Amygdala (tissue), 56 donors: ENCODE measurements around the gene ATG101.

Experiments used
- DNase-seq, 56 donors: peaks; one replicate each; lab custom pipeline; 2025; lab: John Stamatoyannopoulos, UW

The ATG101 gene

DNA sequence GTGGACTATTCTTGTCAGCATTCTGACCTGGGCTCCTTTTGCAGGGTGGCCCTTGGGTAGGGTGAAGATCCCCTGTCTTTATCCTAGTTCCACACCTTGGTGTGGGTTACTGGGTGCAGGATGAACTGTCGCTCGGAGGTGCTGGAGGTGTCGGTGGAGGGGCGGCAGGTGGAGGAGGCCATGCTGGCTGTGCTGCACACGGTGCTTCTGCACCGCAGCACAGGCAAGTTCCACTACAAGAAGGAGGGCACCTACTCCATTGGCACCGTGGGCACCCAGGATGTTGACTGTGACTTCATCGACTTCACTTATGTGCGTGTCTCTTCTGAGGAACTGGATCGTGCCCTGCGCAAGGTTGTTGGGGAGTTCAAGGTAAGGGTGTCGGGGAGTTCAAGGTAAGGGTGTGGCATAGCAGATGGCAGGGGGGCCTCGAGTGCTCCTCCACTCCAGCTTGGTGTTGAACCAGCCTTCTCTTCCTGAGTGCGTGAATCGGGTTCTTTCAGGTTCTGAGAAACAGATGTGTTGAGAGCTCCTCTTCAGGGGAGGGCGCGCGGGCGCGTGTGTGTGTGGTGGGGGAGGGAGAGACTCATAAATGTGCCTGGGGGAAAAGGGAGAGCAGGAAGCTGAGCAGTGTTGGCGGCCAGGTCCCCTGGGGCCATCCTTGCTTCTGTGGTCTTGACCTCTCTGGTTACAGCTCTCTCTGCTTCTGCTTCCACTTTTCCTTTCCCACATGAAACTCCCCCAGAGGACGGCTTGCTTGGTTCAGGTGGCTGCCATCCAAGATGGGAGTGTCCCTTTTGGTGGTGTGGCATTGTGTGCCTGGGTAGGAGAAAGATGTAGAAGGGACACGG lies 4.0 kb downstream of the ATG101 start:
- DNase-seq, result no peak

DNA sequence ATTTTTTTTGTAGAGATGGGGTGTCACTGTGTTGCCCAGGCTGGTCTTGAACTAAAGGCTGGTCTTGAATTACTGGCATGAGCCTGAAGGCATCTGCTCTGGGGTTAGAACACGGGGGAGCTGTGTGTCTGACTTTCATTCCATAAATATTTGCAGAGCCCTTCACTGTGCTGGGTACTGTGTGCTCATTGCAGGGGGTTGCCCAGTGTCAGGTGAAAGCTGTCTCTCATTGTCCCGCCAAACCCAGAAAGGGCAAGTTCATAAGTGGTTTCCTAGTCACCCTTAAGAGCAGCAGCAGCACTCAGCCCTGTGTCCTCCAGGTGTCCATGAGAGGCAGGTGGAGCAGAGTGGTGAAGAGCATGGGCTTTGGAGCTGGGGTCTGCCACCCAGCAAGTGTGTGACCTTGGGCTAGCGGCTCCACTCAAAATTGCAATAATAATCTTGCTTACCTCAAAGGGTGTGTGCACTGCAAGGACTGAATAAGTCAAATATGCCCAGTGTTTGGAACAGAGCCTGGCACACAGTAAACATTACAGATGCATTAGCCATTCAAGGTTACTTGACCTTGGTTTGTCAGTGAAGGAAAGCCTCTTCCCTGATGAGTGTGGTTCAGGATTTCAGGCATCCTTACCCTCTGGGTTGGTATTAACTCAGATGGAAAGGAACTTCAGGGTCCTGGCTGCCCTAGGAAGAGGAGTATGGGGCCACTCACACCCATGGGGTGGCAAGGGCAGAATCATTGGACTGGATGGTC lies 5.4 kb downstream of the ATG101 start:
- no peak for DNase-seq

DNA sequence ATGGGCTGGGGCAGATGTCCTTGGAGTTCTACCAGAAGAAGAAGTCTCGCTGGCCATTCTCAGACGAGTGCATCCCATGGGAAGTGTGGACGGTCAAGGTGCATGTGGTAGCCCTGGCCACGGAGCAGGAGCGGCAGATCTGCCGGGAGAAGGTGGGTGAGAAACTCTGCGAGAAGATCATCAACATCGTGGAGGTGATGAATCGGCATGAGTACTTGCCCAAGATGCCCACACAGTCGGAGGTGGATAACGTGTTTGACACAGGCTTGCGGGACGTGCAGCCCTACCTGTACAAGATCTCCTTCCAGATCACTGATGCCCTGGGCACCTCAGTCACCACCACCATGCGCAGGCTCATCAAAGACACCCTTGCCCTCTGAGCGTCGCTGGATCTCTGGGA lies 7.0 kb downstream of the ATG101 start:
- no peak for DNase-seq

DNA sequence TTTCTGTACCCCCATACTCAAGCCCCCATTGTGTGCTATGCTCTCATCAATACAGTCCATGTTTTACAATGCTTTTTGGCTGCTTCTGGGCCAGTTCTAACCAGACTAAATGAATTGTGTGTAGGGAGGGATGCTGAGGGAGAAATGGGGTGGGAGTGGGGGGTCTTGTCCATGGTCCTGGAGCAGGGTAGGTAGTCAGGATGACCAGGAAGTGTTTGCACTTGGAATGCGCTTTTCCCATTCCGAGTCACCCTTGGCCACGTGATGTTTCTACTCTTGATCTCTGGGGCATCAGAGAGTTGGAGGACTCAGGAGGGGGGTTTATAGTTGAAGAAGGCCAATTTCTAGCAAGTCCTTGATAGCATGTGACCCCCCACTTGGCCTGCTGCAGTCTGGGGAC lies 8.5 kb downstream of the ATG101 start:
- DNase-seq, result no peak

DNA sequence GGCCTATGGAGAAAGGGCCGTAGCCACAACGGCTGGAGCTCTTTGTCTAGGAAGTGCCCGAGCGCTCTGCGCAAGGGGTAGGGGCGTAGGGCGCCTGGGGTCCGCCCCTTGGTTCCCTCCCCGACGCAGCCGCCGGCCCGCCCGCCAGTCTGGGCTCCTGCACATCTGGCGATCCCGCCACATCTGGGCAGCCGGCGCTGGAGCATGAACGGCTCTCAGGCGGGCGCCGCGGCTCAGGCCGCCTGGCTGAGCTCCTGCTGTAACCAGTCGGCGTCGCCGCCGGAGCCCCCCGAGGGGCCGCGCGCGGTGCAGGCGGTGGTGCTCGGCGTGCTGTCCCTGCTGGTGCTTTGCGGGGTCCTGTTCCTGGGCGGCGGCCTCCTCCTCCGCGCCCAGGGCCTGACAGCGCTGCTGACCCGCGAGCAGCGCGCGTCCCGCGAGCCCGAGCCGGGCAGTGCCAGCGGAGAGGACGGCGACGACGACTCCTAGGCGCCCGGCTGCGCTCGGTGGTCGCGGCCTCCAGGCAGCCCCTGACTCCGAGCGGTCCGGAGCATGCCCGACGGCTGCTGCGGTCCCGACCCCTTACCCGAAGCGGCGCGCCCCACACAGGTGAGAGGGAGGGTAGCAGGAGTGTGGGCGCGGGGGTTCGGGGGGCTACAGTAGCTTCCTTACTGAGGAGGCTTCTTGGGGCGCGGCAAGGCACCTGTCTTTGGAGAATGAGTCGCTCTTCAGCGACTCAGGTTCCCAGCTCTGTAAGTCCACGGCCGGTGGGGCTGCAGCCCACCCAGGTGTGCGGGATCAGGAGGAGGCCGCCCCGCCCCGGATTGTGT lies 10.0 kb downstream of the ATG101 start, which contains the start of gene SMIM41:
SMIM41 (plus strand) TSS at position 129 of the 827 bp plus-strand sequence; CDS start at position 205, 76 bp downstream.
- DNase-seq, result no peak

DNA sequence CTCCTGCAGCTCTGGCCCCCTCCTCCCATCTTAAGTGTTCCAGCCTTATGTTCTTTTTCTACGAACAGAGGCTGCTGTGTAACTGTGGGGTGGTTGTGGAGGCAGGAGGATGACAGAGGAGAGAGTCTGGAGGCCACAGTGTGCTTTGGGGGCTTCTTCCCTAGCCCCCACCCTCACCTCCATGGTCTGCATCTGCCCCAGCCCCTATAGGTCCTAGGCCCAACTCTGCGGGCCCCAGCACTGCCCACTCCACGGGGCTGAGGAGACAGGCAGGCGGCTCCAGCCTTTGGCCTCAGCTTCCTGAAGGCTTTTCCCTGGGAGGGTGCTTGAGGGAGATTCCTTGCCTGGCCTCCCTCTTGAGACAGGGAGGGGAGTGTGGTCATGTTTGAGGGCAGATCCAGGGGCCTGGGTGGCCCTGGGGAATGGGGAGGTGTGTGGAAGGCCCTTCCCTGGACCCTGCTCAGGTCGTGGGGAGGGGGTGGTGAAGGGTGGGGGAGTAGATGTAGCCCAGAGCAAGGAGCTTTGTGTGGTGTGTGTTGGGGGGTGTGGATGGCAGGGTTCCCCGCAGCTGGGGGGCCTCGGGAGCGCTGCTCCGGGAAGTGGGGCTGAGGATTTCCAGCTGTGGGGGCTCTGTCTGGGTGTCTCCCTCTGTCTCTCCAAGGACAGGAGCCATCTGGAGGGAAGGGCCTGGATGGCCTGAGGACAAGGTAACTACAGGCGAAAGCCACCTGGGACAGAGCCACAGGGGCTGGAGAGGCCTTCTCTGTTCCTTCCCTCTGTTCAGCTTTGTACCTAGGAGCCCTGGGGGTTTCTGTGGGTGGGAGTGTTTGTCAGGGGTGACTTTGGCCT lies 10.8 kb downstream of the ATG101 start:
- no peak for DNase-seq

DNA sequence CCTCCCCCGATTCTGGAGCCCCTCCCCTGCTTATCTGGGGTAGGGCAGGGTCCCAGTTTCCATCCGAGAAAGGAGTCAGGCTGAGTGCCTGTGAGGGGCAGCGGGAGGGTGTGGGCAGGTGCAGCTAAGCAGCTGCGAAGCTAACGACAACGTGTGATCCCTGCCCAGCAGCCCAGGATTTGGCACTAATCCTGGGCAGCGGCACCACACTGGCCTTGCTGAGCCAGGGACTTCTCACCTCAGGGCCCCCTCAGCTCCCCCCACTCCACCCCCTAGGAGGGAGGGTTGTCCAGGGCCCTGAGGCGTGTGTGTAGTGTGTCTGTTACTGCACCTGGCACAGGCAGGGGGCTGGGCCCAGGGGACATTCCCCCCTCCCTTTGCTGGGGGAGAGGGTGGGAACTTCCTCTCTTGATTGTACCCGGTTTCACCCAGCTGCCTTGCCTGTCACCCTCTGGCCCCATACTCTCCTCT lies 11.5 kb downstream of the ATG101 start:
- DNase-seq, result no peak

DNA sequence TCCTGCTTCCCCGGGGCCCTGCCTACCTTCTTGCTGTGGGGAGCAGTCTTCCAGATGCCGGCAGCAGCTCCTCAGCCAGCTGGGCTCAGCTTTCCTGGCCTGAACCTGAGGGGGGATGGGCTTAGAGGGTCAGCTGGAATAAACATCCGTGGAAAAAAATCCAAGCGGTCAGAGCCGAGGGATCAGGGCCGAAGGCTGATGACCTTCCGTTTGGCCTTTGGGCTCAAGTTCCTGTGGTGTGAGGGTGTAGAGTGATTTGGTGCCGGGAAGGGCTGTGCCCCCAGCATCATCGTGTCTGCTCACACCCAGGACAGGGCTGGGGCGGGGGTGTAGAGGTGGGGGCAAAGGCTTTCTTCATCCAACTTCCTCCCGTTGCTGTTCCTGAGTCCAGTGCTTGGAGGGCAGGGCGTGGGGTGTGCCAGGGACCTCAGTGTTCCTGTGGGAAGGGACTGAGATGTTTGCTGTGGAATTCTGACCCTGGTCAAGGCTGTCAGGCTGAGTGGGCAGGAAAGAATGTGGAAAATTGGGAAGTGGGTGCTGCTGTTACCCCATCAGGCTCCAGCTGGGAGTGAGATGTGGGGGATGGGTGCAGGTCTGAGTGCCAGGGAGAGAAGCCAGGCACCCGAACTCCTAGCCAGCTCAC lies 12.4 kb downstream of the ATG101 start:
- no peak for DNase-seq

DNA sequence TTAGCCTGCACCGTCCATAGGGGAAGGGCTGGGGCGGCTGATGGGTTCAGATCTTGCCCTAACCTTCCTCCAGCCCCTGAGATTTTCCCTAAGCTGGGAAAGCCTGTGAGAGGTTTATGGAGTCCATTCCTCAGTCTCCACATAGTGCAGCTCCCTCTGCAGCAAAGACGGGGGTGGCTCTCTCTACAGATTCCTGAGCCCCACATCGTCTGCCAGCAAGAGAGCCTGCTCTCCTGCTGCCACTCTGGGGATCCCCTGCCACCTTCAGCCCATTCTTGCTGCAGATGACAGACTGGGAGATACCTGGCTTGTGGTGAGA lies 12.8 kb downstream of the ATG101 start:
- peak in 2 of 56 donors; percentile 9 to 29 for DNase-seq

DNA sequence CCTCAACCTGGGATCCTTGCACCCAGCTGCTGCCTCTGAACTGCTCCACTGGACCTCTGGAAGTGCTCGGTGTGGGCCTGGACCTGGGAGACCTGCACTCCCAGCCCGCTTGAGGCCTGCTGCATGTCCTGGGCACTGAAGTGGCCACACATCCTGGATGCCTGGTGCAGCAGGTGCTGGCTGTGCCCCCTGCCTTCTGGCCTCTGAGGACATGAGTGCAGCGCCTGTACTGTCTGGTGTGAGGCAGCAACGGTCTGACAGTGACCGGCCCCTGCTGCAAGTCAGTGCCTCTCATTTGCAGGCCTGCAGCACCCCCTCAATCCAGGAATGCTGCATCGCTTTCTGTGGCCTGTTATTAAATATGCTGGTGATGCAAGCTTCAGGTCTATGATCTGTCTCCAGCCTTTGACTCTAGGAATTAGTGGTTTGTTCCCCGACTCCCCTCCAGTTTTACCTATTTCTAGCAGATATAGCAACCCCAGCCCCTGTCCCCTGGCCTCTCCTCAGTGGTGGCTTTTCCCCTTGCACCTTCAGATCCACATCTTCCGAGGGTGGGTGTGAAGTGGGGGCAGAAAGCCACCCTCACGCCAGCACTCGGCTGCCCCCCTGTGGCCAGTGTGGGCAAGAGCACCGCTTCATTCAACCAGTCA lies 13.3 kb downstream of the ATG101 start:
- DNase-seq, result peak in 31 of 56 donors; percentile 16 to 69 (median 33)

DNA sequence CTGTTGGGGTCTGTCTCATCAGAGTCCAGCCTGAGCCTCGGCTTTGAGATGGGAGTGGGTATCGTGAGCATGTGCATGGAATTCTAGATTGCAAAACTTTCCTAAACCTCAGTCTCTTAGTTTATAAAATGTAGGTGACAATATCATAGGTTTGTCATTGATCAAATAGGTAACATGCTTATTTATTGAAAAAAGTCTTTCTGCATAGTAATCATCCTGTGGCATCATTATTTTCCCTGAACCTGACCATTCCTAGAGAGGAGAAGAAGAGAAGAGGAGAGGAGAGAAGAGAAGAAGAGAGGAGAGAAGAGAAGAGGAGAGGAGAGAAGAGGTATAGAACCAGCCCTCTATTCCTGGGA lies 13.8 kb downstream of the ATG101 start:
- DNase-seq, result no peak

DNA sequence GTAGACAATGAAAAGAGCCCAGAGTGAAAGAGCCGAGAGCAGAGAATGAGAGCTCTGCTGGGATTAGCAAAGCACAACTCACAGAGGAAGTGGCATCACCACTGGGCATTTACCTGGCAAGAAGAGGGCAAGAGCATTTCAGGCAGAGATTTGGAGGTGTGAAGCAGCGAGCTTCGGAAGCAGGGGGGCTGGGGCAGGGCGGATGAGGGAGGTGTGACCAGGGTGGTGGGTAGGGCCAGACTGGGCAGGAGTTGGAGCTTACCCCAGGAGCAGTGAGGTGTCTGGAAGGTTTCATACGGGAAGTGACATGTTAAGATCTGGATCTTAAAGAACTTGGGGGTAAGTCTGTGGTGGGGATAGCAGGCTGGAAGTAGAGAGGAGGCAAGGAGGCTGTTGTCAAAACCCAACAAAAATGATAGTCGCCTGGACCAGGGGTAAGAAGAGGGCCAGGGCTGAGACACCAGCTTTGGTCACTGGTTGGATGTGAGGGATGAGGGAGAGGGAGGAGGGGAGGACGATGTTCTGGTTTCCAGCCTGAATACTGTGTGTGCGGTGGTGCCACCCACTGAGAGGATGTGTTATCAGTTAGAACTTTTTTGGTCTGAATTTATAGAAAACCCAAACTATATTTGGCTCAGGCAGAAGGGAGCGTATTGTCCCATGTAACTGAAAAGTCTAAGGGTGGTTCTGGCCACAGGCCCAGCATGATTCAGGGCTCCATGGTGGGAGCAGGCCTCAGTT lies 14.9 kb downstream of the ATG101 start:
- no peak for DNase-seq

DNA sequence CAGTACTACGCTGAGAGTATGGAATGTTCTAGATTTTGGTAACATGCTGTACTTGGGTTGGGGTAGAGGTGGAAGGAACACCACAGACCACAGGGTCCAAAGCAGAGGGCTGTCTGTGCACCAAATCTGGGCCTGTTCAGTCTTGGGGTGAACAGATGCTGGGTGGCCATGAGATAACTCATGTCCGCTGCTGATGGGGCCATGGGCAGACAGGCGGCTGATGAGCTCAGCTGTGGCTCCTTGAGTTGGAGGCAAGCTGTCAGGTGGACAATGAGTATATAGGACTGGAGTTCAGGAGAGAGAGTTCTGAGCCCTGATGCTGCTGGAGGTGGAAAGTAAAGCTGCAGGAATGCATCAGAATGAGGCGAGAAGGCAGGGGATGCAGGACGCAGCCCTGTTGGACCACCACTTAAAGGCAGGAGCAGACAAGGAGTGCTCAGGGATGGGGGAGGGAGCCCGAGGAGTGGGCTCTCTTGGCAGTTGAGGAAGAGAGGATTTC lies 16.0 kb downstream of the ATG101 start:
- no peak for DNase-seq

DNA sequence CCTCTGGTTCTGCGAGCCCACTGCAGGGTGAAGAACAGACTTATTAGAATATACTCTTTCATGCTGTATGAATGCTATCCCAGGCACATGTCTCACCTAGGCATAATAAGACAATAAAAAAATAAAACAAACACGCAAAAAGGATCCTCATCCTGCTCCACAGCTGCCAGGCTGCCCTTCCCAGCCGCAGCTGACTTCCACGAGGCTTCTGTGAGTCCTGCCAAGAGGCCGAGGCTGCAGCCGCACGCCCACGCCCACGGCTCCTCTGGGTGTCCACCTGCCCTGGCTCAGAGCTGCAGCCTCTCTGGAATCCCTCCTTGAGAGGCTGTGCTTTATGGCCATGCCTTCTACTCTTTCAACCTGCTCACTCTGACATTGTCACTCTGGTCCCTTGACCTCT lies 16.6 kb downstream of the ATG101 start:
- DNase-seq, result no peak

DNA sequence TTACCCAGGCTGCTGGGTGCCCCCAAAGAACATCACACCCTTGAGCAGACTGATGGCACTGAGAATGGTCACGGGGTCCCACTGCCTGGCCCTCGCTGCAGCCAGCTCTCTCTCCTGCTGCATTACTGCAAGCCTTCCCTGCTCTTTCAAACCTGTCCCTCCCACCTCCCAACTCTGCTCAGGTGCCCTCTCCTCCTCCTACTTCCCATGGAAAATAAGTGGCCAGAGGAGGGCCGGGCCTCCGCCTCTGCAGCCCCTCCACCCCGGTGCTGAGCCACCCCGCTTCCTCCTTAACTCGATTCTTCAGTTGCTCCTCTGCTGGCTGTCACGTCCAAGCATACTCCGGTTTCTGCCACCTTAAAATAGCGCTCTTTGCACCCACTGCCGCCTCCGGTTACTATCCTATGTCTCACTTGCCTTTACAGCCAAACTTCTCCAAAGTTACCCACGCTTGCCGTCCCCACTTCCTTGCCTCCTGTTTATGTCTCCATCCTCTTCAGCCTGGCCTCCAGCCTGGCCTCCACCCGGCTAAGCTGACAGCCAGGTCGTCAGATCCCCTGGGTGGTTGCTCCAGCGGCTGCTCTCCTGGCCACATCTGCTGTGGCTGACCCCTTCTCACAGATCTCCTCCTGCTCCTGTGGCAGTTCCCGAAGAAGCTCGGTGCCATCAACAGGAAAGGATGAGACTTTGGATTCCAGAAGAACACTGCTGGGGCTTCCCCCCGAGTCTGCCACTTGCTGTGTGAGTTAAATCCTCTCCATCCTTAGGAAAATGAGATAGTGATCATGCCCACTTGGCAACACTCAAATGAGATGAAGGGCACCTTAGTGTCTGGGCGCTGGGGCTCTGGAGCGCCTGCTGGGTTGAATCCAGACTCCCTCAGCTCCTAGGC lies 17.4 kb downstream of the ATG101 start:
- DNase-seq, result no peak

DNA sequence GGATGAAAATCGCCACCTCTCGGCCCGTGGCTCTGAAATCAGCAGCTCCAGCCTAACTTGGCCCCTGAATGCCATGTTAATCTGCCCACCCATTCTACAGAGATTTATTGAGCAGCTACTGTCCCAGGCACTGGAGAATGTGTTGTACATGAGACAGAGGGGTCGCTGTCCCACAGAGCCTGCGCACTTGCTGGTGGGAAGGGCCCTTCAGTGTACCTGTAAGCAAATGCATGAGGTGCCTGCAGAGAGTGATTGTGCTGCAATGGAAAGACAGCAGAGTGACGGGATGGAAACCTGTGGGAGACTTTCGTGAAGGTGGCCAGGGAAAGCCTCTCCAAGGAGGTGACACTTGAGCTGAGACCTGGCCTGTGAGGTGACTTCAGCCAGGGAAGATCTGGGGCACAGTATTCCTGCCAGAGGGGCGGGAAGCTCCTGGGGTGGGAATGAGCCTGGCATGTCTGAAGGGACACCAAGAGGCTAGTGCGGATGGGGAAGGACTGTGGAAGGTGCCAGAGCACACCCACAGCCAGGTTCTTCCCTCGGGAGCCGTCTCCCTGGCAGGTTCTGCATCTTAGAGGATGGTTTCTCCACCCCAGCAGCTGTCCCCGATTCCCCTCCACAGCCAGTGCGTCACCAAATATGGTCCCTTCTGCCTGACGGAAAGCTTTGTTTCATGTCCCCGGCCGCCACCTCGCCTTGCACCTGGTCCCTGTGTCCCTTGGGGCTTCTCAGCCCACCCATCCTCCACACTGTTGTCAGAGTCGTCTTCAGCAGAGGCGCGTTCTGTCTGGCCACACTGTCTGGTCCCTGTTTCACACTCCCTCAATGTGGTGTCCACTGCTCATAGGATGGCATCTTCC lies 18.4 kb downstream of the ATG101 start:
- no peak for DNase-seq
